Heart left ventricle (tissue), 13 donors: ENCODE results near the gene MRPL22.

Source experiments
- CTCF ChIP-seq, 12 donors: fragments of 200-600 bp; sonication (generic) in 4 of 12; IDR thresholded peaks; one replicate each; pipeline versions ENCODE4 v1.5.0 to v1.8.0; 2018 to 2022; ENCODE audit warnings: antibody characterized with exemption in 12 of 12, mild to moderate bottlenecking in 5 of 12
- POLR2A ChIP-seq, 2 donors: fragments of 450-650 bp; IDR thresholded peaks; one replicate each; pipeline ENCODE4 v1.6.1; 2017; ENCODE audit warnings: antibody characterized with exemption in 2 of 2, mild to moderate bottlenecking in 2 of 2, moderate library complexity in 2 of 2
- donor health status: ischemic (EF 13 %, LVEDD 7.1; RV severe dilation, severe dysfunction).
- donor health status: DM: no; HTN: yes; CAD: no.
- donor health status: DM: no; HTN: no; CAD: no.
- donor health status: ischemic (EF 25% LVEDD 6.9; RV normal size, moderate dysfunction).
- donor health status: ischemic (EF 25% LVEDD 5.7; RV mildly dilated, moderate dysfunction).
- donor health status: ischemic (EF 35%, LVEDD 5.7; RV mildly dilated, moderate dysfunction).
- donor health status: nonischemic (EF 11% LVEDD 7.7; RV severe dilation, severe dysfunction).
- donor health status: DM: yes; HTN: yes; CAD: no.
- donor health status: PGD.
- donor health status: ischemic (EF 29% LVEDD 5.4; RV normal size, mild dysfunction).
- donor health status: nonischemic (EF 23%, LVEDD 6.1; RV moderate dilation, normal function).

- no peak for TF ChIP-seq CTCF (IDR thresholded peaks at IDR 0.05)
- TF ChIP-seq POLR2A (IDR thresholded peaks at IDR 0.05), result no peak
Observed at GRCh38 chr5:154940375-154940771, 500 bp upstream of the MRPL22 start.
